HepG2 (cell line): Measurements from ENCODE around the gene CCNJL. TPM values are rescaled to one million over a fixed set of nuclear protein-coding genes. Genes with fewer than 3 reads are reported as not detected.

ENCODE experiments used
- ATAC-seq: fragments of 200-7000 bp; cut with Tn5 transposase; 3 replicates; pipeline ENCODE4 v1.9.1; 2020; ENCODE audit warnings: mild to moderate bottlenecking, moderate library complexity
- BruUV-seq: library from RNA; stranded (reverse); fragments of 400-500 nt; replicated peaks from 2 replicates; lab custom pipeline; 2021; lab: Mats Ljungman, UMichigan
- CTCF ChIA-PET: fragments of 300-600 bp; formaldehyde crosslinking; extraction: SDS; loops from one replicate; lab custom pipeline; 2021; ENCODE audit warnings: low total read pairs, inconsistent platforms, low intra/inter-chr PET ratio; lab: Yijun Ruan, JAX
- POLR2A ChIA-PET: fragments of 350-600 bp; sonication (Branson Sonifier 250); formaldehyde crosslinking; loops from one replicate; lab custom pipeline; 2020; ENCODE audit warnings: antibody characterized with exemption, inconsistent platforms; lab: Yijun Ruan, JAX
- DNase-seq: peaks from one replicate; pipeline ENCODE4 v3.0.0-alpha.2; 2015; ENCODE audit warnings: low spot score
- FAIRE-seq: peaks from 3 replicates; lab custom pipeline; 2011; peaks lifted over from hg19 to GRCh38; lab: Jason Lieb, UNC
- H2AFZ ChIP-seq: one replicate; pipeline ENCODE4 v1.6.1; 2011; ENCODE audit warnings: low read length, inconsistent platforms
- H3K27ac ChIP-seq: fragments of 300-600 bp; 3 replicates; pipeline ENCODE4 v1.8.0; 2011; ENCODE audit warnings: mixed run types, mild to moderate bottlenecking, mixed read lengths, low read length, inconsistent platforms; ENCODE audit not compliant: insufficient read depth; ENCODE audit errors: extremely low read length
- H3K27me3 ChIP-seq, 2 experiments: fragments of 200-600 bp in 1 of 2; 2 replicates in 1 of 2; 3 replicates in 1 of 2; pipeline versions ENCODE4 v1.6.0 to v1.8.0; 2011; ENCODE audit warnings: low read length in 2 of 2, mild to moderate bottlenecking in 2 of 2, moderate library complexity in 2 of 2, inconsistent platforms in 1 of 2; ENCODE audit not compliant: insufficient read depth in 2 of 2, control insufficient read depth in 1 of 2
- H3K36me3 ChIP-seq, 2 experiments: fragments of 200-600 bp in 1 of 2; replicated peaks in 1 of 2; 2 replicates in 1 of 2; 3 replicates in 1 of 2; pipeline versions ENCODE4 v1.5.1 to v1.8.0; 2011; ENCODE audit warnings: low read length in 2 of 2, inconsistent platforms in 1 of 2; ENCODE audit not compliant: insufficient read depth in 2 of 2, control insufficient read depth in 1 of 2
- H3K4me1 ChIP-seq: 2 replicates; pipeline ENCODE4 v1.5.1; 2012; ENCODE audit warnings: low read length, inconsistent platforms; ENCODE audit not compliant: insufficient read depth
- H3K4me2 ChIP-seq: 2 replicates; pipeline ENCODE4 v1.6.0; 2011; ENCODE audit warnings: low read depth, low read length, inconsistent platforms
- H3K4me3 ChIP-seq, 3 experiments: fragments of 200-600 bp in 1 of 3; sonication (generic), shearing (Covaris generic) in 1 of 3; replicated peaks in 1 of 3; 2 replicates each; pipeline ENCODE4 v1.5.1; 2011 to 2016; ENCODE audit warnings: low read length in 3 of 3, inconsistent platforms in 2 of 3, low read depth in 2 of 3, mild to moderate bottlenecking in 2 of 3, control low read depth in 1 of 3, mixed read lengths in 1 of 3; ENCODE audit not compliant: insufficient read depth in 1 of 3
- H3K79me2 ChIP-seq: one replicate; pipeline ENCODE4 v1.6.1; 2011; ENCODE audit warnings: low read length, inconsistent platforms; ENCODE audit not compliant: insufficient read depth
- H3K9ac ChIP-seq: 2 replicates; pipeline ENCODE4 v1.6.0; 2011; ENCODE audit warnings: mild to moderate bottlenecking, low read depth, low read length, inconsistent platforms; ENCODE audit not compliant: insufficient read depth
- H3K9me3 ChIP-seq: 2 replicates; pipeline ENCODE4 v1.5.1; 2012; ENCODE audit warnings: mild to moderate bottlenecking, low read length
- H4K20me1 ChIP-seq: 2 replicates; pipeline ENCODE4 v1.6.0; 2011; ENCODE audit warnings: inconsistent platforms, mild to moderate bottlenecking, low read length, moderate library complexity; ENCODE audit not compliant: insufficient read depth
- DR1 ChIP-seq: sonication (generic); formaldehyde crosslinking; IDR thresholded peaks from 2 replicates; pipeline ENCODE4 v1.8.0; 2021; ENCODE audit warnings: mild to moderate bottlenecking, missing genetic modification reagents, inconsistent platforms
- FOXK2 ChIP-seq: fragments of 450-650 bp; IDR thresholded peaks from 2 replicates; pipeline ENCODE4 v1.6.1; 2016
- HNRNPK ChIP-seq: fragments of 200-400 bp; formaldehyde crosslinking; IDR thresholded peaks from 2 replicates; pipeline ENCODE4 v1.6.1; 2018; ENCODE audit warnings: low read length, low read depth, moderate library complexity, mild to moderate bottlenecking; ENCODE audit not compliant: poor library complexity, severe bottlenecking
- KDM6A ChIP-seq: IDR thresholded peaks from 2 replicates; pipeline ENCODE4 v1.6.1; 2016; ENCODE audit warnings: low read depth
- LCORL ChIP-seq, 2 experiments: fragments of 450-650 bp in 1 of 2; sonication (generic) in 1 of 2; formaldehyde crosslinking in 1 of 2; IDR thresholded peaks; 2 replicates each; pipeline versions ENCODE4 v1.5.0 to v1.6.1; 2017 to 2020; ENCODE audit warnings: antibody characterized with exemption in 1 of 2, missing genetic modification reagents in 1 of 2
- NONO ChIP-seq, 2 experiments: fragments of 450-650 bp in 1 of 2; sonication (generic) in 1 of 2; formaldehyde crosslinking in 1 of 2; IDR thresholded peaks in 1 of 2; conservative IDR thresholded peaks in 1 of 2; 2 replicates each; pipeline versions ENCODE4 v1.6.1 to v1.8.0; 2017 to 2022; ENCODE audit warnings: mild to moderate bottlenecking in 1 of 2, missing genetic modification reagents in 1 of 2, moderate library complexity in 1 of 2
- RBAK ChIP-seq: sonication (generic); formaldehyde crosslinking; IDR thresholded peaks from 2 replicates; pipeline ENCODE4 v1.5.1; 2020; ENCODE audit warnings: mild to moderate bottlenecking, missing genetic modification reagents
- RXRA ChIP-seq: sonication (generic); formaldehyde crosslinking; IDR thresholded peaks from 2 replicates; pipeline ENCODE4 v1.5.1; 2020; ENCODE audit warnings: missing genetic modification reagents
- SAFB2 ChIP-seq: sonication (generic); formaldehyde crosslinking; IDR thresholded peaks from 2 replicates; pipeline ENCODE4 v1.5.1; 2020; ENCODE audit warnings: missing genetic modification reagents, low read depth, mild to moderate bottlenecking, borderline replicate concordance
- TCF7 ChIP-seq: sonication (generic); IDR thresholded peaks from 2 replicates; pipeline ENCODE4 v1.6.1; 2016; ENCODE audit warnings: antibody characterized with exemption, low read depth
- ZKSCAN1 ChIP-seq: fragments of 150-350 bp; IDR thresholded peaks from 2 replicates; pipeline ENCODE4 v1.6.1; 2014; ENCODE audit warnings: low read length
- ZMAT3 ChIP-seq: sonication (generic); formaldehyde crosslinking; conservative IDR thresholded peaks from 2 replicates; pipeline ENCODE4 v1.7.0; 2021; ENCODE audit warnings: missing genetic modification reagents
- ZNF777 ChIP-seq: sonication (generic); formaldehyde crosslinking; IDR thresholded peaks from 2 replicates; pipeline ENCODE4 v1.4.0; 2020; ENCODE audit warnings: missing genetic modification reagents
- WGBS: methylation state at CpG from one replicate; pipeline ENCODE4 v1.1.6; 2017; ENCODE audit warnings: low lambda C conversion rate; 5-methylcytosine and 5-hydroxymethylcytosine counted together
- in situ Hi-C: cut with HindIII; loops from 2 replicates; pipeline ENCODE4 v1.10.0; 2017; ENCODE audit warnings: low pct_unique_long_range_greater_than_20kb; ENCODE audit not compliant: extremely low pct_ligation_motif_present
- intact Hi-C: fragments of 100-400 bp; cut with micrococcal nuclease; formaldehyde crosslinking; loops from one replicate; pipeline ENCODE4 v1.10.0; 2022; ENCODE audit not compliant: unreplicated experiment
- polyA plus RNA-seq, 8 experiments: library from polyadenylated mRNA; depleted of rRNA in 3 of 8; stranded (reverse) in 7 of 8; unstranded in 1 of 8; fragments of >200 nt; fragmentation: Illumina TruSeq in 4 of 8; extraction: Trizol in 4 of 8; gene quantifications; 2 replicates each; pipeline versions ENCODE4 v1.2.1 to v1.2.3, GENCODE V29; 2011 to 2016; ENCODE audit warnings: low read depth in 4 of 8, missing spikeins in 1 of 8, mixed read lengths in 1 of 8; ENCODE audit not compliant: insufficient read depth in 1 of 8
- total RNA-seq, 5 experiments: library from RNA; depleted of rRNA; stranded (reverse); fragments of >200 nt; fragmentation: Illumina TruSeq; extraction: Trizol; gene quantifications; 2 replicates each; pipeline ENCODE4 v1.2.3, GENCODE V29; 2016; ENCODE audit warnings: low read depth in 1 of 5
- TF ChIP-seq, protein P1 (sequence below): sonication (generic); formaldehyde crosslinking; IDR thresholded peaks from 2 replicates; pipeline ENCODE4 v1.5.0; 2020; ENCODE audit warnings: mild to moderate bottlenecking, missing genetic modification reagents
- TF ChIP-seq, protein P2 (sequence below), 2 experiments: sonication (generic) in 1 of 2; formaldehyde crosslinking in 1 of 2; IDR thresholded peaks; 2 replicates each; pipeline versions ENCODE4 v1.6.1 to v1.9.0; 2014 to 2022; ENCODE audit warnings: antibody characterized with exemption in 1 of 2, borderline replicate concordance in 1 of 2, inconsistent platforms in 1 of 2, low read depth in 1 of 2, missing genetic modification reagents in 1 of 2

The CCNJL gene
- total and polyA plus RNA-seq, 2 of the 13 experiments (the other 11 are each of a cell fraction or from before 2014, with no cell fraction given) = 1.6 to 4.4 TPM

DNA sequence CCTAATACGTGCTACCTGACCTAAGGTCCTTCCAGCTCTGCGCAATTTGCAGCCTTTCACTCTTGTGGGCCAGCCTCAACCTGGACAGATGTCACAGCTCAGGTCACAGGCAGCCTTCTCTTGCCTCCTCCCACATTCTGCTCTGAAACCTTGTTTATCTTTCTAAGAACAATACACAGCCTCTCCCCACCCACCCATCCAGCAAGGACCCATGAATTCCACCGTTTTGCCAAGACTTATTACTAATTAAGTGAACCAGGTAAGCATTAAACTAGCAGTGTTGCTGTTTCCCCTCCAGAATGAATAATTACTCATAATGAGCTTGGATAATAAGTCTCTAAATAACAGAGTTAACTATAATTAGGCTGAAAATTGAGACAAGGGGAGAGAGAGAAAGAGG lies 72.0 kb downstream of the CCNJL start (continued):
- TF ChIP-seq NONO (IDR thresholded peaks at IDR 0.05) (no peak), NONO (CRISPR knock-in tag; conservative IDR thresholded peaks at IDR 0.05) (no peak)
- TF ChIP-seq, all 625 proteins: peak for 0

DNA sequence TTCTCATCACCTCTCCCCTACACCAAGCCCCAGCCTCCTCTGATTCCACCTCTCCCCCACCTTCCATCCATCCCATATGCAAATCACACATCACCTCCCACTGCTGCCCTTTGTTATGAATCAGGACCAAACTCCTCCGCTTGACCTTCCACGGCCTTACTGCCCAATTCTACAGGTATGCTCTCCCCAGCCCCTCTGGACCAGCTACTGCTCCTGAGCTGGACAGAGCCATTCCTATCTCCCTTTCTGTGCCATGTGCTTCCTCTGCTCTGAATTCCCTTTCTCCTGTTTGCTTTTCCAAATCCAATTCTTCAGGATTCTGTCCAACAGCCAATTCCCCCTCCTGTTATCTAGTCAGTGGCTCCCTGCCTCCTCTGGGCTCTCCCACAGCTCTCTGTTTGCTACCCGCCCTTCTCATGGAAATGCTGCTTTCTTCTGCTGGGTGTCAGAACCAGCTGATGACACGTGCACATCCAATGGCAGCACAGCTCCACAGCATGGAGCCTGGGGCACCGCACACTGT lies 74.7 kb downstream of the CCNJL start:
- Histone ChIP-seq H3K27ac (no peak overlapping the region), H3K36me3 (no peaks in the 10 kb centered on the region), H3K4me3 (no peak overlapping the region), H4K20me1 (no peaks in the 10 kb centered on the region), H3K4me2 (no peak overlapping the region), H2AFZ (no peak overlapping the region), H3K79me2 (no peaks in the 10 kb centered on the region), H3K9me3 (no peaks in the 10 kb centered on the region), H3K4me1 (no peaks in the 10 kb centered on the region), H3K27me3 (no peaks in the 10 kb centered on the region), H3K9ac (no peak overlapping the region)
- ChIA-PET POLR2A (no interaction called here), CTCF (no interaction called here)
- 59% methylated on average over 5 of the region's 5 CpGs for WGBS
- no peak for ATAC-seq
- FAIRE-seq = no peak
- intact Hi-C loops = no loop called here
- no TSS peak for BruUV-seq
- in situ Hi-C loops = no loop called here
- no peak for DNase-seq
- no peak for TF ChIP-seq ZKSCAN1
- TF ChIP-seq TCF7 = no peak
- TF ChIP-seq SAFB2 = no peak
- TF ChIP-seq HNRNPK = no peak
- TF ChIP-seq, protein P1, sequence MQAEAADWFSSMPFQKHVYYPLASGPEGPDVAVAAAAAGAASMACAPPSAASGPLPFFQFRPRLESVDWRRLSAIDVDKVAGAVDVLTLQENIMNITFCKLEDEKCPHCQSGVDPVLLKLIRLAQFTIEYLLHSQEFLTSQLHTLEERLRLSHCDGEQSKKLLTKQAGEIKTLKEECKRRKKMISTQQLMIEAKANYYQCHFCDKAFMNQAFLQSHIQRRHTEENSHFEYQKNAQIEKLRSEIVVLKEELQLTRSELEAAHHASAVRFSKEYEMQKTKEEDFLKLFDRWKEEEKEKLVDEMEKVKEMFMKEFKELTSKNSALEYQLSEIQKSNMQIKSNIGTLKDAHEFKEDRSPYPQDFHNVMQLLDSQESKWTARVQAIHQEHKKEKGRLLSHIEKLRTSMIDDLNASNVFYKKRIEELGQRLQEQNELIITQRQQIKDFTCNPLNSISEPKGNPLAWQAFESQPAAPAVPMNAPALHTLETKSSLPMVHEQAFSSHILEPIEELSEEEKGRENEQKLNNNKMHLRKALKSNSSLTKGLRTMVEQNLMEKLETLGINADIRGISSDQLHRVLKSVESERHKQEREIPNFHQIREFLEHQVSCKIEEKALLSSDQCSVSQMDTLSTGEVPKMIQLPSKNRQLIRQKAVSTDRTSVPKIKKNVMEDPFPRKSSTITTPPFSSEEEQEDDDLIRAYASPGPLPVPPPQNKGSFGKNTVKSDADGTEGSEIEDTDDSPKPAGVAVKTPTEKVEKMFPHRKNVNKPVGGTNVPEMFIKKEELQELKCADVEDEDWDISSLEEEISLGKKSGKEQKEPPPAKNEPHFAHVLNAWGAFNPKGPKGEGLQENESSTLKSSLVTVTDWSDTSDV (CRISPR knock-in tag) = no peak
- TF ChIP-seq RBAK (CRISPR knock-in tag) = no peak
- TF ChIP-seq, protein P2, sequence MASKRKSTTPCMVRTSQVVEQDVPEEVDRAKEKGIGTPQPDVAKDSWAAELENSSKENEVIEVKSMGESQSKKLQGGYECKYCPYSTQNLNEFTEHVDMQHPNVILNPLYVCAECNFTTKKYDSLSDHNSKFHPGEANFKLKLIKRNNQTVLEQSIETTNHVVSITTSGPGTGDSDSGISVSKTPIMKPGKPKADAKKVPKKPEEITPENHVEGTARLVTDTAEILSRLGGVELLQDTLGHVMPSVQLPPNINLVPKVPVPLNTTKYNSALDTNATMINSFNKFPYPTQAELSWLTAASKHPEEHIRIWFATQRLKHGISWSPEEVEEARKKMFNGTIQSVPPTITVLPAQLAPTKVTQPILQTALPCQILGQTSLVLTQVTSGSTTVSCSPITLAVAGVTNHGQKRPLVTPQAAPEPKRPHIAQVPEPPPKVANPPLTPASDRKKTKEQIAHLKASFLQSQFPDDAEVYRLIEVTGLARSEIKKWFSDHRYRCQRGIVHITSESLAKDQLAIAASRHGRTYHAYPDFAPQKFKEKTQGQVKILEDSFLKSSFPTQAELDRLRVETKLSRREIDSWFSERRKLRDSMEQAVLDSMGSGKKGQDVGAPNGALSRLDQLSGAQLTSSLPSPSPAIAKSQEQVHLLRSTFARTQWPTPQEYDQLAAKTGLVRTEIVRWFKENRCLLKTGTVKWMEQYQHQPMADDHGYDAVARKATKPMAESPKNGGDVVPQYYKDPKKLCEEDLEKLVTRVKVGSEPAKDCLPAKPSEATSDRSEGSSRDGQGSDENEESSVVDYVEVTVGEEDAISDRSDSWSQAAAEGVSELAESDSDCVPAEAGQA (IDR thresholded peaks at IDR 0.05; ENCODE audit: low read depth) = no peak
- TF ChIP-seq, protein P2 (CRISPR knock-in tag; IDR thresholded peaks at IDR 0.05; ENCODE audit: borderline replicate concordance) = no peak
- TF ChIP-seq LCORL (IDR thresholded peaks at IDR 0.05) = no peak
- no peak for TF ChIP-seq LCORL (CRISPR knock-in tag; IDR thresholded peaks at IDR 0.05)
- TF ChIP-seq ZMAT3 (CRISPR knock-in tag) = no peak
- TF ChIP-seq DR1 (CRISPR knock-in tag) = no peak
- TF ChIP-seq FOXK2 = no peak
- no peak for TF ChIP-seq KDM6A (CRISPR knock-in tag)
- no peak for TF ChIP-seq ZNF777 (CRISPR knock-in tag)
- TF ChIP-seq RXRA (CRISPR knock-in tag) = no peak
